ENCODE results near the gene TLR8.

GRCh38 chrX:12901486-12901885 is 4.9 kb upstream of the TLR8 start:
- TF ChIP-seq GATA2 (IDR thresholded peaks at IDR 0.05; ENCODE audit: low read depth, low read length) (no peak), GATA3 (IDR thresholded peaks at IDR 0.05; ENCODE audit: low read depth, low read length) (no peak)
